GM21528 (cell line): ENCODE measurements around the gene ZNF18.

Source experiments
- ATAC-seq: cut with Tn5 transposase; IDR thresholded peaks from one replicate; pipeline ENCODE4 v1.9.1; 2021; ENCODE audit warnings: mild to moderate bottlenecking, moderate library complexity; ENCODE audit not compliant: unreplicated experiment, low FRiP score

ZNF18 gene, protein sequence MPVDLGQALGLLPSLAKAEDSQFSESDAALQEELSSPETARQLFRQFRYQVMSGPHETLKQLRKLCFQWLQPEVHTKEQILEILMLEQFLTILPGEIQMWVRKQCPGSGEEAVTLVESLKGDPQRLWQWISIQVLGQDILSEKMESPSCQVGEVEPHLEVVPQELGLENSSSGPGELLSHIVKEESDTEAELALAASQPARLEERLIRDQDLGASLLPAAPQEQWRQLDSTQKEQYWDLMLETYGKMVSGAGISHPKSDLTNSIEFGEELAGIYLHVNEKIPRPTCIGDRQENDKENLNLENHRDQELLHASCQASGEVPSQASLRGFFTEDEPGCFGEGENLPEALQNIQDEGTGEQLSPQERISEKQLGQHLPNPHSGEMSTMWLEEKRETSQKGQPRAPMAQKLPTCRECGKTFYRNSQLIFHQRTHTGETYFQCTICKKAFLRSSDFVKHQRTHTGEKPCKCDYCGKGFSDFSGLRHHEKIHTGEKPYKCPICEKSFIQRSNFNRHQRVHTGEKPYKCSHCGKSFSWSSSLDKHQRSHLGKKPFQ

DNA sequence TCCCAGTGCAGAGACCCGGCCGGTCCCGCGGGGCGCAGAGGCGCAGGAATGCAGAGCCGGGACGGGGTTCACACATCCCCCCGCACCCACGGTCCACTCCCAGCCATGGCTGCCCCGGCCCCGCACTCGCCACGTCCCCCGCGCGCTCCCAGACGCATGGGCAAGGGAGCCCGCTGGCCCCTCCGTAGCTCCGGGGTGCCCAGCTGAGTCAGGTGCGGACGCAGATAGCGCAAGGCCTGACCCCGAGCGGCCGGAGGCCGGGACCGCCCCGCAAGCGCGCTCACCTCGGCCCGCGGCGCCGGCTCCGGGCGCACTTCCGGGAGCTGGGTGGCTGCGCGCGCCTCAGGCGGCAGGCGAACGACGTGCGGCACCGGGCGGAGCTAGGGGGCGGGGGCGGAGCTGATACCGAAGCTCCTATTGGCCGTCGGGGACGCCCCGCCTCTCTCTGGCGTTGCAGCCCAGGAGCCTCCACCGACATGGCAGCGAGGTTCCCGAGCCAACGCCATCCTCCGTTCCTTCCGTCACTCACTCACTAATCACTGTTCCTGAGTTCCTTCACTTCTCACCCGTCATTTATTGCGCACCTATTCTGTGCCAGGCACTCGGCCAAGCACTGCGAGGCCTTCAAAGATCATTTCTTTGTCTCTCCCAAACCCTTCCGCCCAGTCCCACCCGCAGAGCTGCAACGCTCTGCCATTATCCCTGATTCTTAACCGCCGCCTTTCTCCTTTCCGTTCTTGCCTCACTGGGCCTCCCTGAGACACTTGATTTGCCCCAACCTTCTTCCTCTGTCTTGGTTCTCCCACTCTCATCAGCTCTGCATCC, at the start of gene ZNF18:
ZNF18 (minus strand) TSS at position 329 of the 825 bp plus-strand sequence. CDS start 4,646 bp downstream, outside the sequence.
- ATAC-seq, result peak; percentile 96

DNA sequence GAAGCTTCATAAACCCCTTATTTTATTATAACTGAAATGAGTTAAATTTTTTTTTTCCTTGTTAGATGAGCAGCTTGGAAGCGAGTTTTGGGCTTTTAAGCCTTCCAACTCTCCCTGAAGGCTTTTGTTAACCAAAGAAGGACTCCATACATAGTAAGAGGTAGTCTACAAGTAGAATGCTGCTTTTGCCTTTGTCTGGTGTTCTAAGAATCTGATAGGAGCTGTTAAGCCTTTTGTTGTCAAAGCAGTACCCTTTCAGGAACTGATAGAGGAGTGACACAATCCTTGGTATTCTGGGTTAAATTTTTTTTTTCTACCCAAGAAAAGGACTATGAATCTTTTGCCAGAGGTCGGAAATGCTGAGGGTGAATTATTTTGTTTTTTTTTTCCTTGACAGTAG, 49.5 kb upstream of the ZNF18 start:
- no peak for ATAC-seq

DNA sequence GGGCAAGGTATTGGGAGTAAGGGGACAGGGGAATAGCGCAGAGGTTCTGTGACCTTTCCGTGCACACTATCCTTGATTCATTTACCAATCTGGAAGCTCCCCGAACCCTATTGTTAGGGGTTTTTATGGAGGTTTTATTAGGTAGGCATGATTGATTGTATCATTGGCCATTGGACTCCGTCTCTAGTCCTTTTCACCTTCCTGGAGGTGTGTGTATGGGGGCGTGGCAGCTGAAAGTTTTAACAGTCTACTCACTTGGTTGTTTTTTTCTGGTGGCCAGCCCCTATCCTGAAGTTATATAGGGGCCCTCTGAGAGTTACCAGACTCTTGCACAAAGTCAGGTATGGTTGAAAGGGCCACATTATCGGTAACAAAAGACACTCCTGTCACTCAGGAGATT, 46.4 kb upstream of the ZNF18 start:
- no peak for ATAC-seq

DNA sequence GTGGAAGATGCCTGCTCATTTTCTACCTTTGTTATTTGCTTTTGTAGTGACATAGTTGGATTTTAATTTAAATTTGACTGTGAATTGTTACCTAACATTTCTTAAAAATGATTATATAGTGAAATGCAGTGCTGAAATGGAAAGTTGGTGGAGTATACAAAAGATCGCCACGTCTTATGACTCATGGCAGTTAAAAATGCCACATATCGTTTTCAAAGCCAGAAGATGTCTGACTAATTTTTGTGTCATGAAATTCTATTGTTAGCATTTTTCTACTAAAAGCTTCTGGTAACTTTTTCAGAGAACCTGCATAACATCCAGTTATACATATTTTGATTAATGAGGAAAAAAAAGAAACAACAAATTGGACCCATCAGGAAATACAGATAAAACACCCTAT, 44.0 kb upstream of the ZNF18 start:
- ATAC-seq, result no peak

DNA sequence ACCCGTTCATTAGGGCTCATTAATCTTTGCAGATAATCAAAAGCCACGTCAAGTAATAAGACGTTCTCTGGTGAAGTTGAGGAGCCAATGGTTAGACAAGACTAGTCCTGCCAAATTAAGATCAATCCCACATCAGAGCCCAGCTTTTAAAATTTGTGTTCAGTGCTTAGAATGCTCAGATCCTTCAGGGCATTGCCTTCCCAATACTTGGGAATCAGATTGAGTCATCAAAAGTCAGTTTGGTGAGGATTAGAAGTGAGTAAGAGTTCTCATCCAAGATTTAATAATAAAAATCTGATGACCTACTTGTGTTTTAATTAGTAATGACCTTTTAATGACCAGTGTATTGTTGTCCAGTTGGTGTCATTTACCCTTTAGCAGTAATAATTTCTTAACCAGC, 43.2 kb upstream of the ZNF18 start:
- no peak for ATAC-seq

DNA sequence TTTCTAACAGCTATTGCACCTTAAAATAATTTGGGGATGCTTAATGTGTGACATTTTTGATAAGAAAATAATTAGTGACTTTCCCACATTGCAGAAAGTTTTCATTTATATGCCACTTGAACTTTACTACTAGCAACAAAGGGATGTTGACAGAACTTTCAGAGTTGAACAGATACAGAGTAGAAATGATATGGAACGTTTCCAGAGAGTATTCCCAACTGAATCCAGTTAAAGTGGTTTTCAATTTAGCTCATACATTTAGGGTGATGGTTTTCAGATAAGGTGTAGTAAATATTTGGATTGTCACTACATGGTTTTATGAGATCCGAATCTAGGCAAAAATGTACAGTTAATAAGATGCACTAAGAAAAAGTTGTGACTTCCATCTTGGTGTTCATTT, 40.7 kb upstream of the ZNF18 start:
- no peak for ATAC-seq

DNA sequence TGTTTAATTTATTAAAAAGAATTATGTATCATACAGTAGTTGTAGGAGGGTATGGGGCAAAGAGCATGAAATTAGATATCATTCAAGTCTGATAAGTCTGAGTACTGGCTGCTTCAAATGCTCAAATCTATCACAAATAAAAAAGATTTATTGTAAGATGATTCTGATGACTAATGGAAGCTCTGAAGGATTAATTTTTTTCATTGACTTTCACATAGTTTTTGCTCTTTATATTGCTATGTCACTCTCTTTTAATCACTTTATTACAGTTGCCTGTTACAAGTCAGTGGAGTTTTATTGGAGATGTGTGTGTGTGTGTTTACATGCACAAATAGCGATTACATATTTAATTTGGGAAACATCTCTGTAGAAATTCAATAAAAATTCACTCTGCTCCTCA, 38.4 kb upstream of the ZNF18 start:
- no peak for ATAC-seq

DNA sequence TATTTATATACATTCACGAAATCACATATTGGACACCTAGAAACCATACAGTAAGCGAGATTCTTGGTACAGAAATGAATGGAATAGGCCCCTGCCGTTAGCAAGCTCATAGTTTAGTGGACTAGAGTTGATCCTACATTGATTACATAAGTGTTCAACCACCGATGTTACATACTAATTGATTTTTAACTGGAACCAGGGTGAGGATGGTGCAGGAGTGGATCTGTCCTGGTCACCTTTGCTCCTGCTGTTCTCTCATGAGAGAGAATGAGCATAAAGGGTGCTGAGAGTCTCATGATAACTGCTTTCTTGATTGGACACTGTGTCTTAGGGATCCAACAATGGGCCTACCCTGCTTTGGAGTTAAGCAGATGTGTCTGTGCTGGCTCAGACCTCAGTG, 37.3 kb upstream of the ZNF18 start:
- ATAC-seq, result no peak

DNA sequence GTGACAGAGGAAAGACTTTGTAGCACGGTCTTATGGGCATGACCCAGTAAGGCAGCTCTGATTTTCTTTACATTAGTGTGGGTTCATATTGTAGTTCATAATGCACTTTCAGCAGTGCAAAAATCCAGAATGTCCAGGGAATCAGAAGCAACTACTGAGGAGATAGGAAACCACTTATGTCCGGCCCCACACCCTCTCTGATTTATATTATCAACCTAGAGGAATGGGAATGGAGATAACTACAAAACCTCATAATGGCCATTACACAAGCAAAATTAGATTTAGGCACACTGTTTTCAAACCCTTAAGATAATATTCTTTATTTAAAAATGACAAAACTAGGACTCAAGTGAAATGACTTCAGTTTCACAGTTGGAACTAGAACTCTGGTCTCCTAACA, 31.3 kb upstream of the ZNF18 start:
- no peak for ATAC-seq

DNA sequence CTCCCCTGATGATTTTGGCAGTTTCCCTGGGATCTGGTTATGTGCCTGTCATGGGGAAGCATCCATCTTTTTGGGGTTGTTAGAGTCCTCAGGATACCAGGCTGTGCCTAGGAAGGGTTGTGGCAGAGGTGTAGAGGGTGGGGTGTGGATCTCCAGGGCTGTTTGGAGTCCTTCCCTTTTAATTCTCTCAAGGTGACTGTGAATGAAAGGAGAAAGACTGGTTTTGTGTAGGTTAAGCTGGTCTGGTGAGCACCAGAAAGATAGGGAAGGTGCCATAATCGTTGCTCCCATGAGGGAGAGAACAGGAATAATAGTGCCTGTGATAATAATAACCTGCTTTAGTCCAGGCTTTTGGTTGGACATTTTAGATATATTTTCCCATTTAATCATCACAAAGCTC, 30.4 kb upstream of the ZNF18 start:
- ATAC-seq, result no peak

DNA sequence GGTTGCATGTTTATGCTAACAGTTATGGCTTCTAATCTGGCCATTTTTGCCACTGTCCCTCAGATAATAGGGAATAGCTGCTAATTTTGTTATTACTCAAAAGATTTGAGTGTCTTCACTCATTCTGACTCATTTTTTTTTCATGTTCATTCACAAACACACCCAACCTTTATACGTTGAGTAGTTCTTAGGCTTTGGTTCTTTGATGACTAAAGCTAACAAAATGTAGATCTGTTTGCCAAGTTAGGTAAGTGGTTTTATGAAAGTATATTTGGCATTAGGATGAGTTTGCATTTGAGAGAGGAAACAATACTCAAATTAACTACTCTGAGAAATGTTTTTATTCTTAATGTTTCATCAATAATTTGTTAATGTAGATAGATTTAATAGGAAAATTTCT, 27.1 kb upstream of the ZNF18 start:
- no peak for ATAC-seq

DNA sequence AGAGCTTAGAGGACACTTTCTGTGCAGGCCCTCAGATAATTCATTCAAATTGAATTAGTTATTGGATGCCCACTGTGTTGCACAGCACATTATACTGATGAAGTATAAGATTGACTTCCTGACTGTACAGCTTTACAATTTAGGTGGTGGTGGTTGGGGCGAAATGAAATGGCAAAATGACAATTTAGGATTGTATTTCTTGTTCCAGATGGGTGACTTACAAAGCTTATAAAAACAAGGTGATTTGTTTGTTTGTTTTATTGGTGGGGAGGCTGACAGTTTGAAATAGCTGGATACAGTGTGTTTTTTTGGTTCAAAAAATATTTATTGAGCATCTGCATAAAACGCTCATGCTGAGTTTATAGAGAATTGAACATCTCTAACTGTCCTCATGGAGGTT, 25.0 kb upstream of the ZNF18 start:
- no peak for ATAC-seq

DNA sequence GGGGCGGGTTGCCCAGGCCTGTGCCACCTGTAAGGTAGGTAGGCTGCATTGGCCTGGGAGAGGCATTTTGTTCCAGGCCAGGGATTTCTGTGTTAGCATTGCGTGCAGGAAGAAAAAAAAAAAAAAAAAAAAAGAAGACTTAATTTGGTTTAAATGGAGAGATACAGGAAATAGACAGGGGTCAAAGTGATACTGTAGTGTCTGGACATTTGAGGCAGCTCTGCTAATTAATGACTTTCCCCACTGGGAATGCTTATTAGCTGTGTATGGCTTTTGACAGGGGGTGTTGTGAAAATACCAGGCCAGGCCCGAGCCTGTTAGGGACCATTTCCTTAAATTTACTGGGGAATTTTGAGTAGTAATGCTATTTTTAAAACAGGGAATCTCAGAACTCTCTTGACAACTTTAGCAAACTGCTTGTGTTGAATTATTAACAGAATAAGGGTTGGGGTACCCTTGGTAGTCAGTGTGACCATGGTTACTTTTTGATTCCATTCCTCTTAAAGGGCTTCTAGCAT, 24.4 kb upstream of the ZNF18 start:
- peak; percentile 1 for ATAC-seq

DNA sequence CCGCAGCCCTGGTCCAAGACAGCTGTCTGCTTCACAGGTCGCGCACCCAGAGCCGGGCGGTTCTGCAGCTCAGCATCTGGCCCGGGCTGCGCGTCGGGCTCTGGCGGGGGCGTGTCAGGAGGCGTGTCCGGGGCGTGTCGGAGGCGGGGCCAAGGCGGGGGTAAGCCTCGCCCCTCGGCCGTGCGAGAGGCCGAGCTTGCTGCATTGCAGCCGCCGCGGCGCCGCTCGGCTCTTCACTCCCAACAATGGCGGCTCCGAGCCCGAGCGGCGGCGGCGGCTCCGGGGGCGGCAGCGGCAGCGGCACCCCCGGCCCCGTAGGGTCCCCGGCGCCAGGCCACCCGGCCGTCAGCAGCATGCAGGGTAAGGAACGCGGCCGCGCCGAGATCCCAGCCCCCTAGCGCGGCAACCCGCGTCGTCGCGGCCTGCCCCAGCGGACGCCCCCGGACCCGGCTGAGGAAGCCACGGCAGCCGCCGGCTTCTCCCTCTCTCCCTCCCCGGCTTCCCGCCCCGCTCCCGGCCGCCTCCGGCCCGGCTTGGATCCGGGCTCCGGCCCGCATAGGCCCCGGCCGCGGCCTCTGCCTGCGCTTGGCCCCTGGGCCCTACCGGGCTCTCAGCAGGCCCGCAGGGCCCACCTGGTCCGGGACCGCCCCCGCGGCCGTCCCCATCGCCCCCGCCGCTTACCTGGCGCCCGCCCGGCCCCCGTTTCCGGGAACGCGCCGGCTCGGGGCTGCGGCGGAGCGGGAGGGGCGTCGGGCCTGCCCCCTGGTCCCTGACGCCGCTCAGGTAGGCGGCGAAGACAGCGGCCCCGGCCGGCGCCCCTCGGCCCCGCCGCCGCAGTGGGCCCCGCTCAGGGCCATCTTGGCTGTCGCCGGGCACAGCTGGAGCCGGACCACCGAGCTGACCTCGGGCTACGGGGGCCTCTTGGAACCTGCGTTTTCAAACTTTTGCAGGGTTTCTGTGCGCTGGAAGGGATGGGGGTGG, 23.7 kb upstream of the ZNF18 start, which contains the start of gene MAP2K4:
MAP2K4 (plus strand) TSS at position 236 of the 981 bp plus-strand sequence; CDS start at position 246, 10 bp downstream.
- ATAC-seq, result peak; percentile 90

DNA sequence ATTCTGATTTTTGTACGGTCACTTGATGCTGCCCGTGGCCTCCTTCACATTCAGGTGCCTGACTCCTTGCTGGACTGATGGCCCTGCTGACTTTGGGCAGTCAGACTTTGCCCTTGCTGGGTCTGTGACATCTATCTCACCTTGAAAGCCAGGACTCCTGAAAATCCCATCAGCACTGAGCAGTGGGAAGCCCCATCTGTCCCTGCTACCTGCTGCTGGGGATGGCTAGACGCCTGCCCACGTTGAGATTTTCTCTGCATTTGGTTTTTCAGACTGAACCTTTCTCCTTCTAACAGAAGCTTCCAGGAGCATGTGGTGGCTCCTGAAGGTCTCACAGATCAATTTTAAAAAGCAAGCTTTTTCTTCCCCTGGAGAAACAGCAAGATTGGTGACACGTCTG, 10.2 kb upstream of the ZNF18 start:
- ATAC-seq, result no peak

DNA sequence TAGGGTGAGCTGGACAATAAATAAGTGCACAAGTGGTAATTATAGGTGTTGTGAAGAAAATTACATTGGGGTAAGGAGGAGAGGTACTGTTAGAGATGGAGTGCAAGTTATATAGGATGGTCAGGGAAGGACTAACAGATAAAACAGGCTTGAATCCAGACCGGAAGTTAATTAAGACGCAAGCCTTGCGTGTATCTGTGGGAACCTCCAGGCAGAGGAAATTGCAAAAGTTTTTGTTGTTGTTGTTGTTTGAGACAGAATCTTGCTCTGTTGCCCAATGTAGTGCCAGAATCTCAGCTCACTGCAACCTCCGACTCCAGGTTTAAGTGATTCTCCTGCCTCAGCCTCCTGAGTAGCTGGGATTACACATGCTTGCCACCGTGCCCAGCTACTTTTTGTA, 2.4 kb upstream of the ZNF18 start:
- no peak for ATAC-seq

DNA sequence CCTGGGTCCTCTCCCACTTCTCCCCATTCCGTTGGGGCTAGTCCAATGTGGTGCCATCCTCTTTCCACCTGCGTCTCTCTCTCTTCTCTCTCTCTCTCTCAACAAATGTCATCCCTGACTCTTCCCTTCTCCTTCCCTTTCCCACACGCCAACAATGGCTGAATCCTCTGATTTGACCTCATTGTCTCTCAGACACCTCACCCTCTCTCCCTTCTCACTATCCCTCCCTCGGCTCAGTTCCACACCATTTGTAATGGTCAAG, 628 bp upstream of the ZNF18 start:
- no peak for ATAC-seq

DNA sequence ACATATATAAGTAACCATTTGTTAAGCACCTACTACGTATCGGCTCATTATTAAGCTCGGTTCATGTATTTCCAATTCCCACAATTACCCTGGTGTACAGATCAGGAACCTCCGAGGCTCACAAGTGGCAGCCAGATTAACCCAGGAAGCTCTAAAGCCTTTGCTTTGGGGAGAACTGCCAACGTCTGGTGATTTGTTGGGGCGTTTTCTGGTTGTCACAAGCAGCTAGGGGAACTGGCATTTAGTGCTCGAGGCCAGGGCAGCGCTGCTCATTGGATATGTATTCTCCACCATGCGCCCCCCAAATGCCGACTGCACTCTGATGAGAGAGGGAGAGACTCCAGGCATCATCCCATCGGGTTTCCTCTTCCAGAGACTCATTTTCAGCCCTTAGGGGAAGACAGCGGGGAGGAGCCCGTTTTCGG, 541 bp downstream of the ZNF18 start:
- ATAC-seq, result peak; percentile 61

DNA sequence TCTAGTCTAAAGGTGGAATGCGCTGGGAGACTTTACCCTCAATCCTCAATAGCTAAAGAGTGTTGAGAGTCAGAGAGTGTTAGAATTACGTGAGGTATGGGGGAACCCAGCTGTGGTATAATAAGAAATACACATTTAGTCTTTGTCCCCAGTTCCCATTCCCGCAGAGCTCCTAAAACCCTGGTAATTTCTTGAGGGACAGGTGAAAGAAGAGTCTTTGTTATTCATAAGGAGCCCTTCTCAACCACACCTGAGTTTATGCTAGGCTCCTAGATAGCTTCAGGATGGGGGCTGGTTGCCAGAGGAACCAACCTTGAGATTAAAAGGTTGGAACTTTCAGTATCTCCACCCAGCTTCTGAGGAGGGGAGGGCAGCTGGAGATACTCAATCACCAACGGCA, 5.8 kb downstream of the ZNF18 start:
- no peak for ATAC-seq

DNA sequence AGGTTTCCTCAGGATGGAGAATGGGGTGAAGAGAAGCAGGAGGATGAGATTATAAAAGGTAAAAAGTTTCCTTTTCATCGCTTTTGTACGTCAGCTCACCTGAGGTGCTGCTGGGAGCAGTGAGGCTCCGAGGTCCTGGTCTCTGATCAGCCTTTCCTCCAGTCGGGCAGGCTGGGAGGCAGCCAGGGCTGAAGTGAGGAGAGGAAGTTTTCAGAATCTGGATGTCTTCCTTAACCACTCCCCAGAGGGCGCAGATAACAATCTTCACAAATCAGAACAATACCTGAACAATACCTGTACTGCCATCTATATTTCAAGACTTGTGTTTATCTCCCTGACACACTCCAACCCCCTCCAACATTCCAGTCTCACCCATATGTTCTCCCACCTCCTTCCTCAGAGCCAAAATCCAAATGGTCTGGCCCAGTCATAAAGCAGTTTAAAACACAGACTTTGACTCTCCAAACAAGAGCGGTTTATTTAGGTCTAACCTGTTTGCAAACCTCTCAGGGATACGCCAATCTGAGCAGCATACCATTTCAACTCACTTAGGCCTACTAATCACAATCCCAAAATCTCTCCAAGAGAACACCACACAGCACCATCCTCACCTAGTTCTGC, 6.8 kb downstream of the ZNF18 start:
- no peak for ATAC-seq
